AG08396 (cell line): Measurements from ENCODE around the gene TLR9.

Experiments used
- DNase-seq: peaks from one replicate; pipeline ENCODE4 v3.0.0; 2012; ENCODE audit warnings: low spot score, mixed read lengths

TLR9 gene

DNA sequence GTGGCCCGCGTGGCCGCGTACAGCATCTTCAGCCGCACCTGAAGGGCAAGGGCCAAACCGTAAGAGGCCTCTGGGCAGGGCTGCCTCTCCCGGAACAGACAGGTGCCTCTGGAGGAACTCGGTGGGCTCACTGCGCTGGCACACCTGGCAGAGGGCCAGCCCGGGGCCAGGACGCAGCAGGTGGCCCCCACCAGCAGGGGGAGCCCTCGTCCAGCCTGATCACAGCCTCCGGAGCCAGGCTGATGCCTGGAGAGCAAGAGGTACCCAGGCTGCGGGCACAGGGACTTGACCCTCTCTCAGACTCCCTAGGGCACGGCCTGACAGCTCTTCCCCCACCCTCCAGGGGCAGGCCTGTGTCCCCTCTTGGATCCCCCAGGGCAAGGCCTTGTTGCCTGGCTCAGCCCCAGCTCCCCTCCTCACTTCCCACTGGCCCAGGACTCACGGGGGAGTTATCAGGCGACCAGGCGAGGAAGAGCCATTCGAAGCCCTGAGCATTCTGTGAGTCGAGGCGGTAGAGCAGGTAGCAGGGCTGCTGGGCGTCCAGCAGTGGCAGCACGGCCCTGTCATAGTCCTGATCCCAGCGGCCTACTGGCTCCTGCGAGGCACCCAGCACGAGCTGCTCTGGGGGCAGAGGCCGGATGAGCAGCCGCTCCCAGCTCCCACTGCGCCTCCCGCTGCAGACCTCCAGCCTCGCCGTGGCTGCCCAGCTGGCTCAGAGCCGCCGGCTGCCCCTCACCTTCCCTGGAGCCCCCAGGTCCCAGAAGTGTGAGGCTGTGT is 6.2 kb upstream of the TLR9 start:
- peak; percentile 82 for DNase-seq

DNA sequence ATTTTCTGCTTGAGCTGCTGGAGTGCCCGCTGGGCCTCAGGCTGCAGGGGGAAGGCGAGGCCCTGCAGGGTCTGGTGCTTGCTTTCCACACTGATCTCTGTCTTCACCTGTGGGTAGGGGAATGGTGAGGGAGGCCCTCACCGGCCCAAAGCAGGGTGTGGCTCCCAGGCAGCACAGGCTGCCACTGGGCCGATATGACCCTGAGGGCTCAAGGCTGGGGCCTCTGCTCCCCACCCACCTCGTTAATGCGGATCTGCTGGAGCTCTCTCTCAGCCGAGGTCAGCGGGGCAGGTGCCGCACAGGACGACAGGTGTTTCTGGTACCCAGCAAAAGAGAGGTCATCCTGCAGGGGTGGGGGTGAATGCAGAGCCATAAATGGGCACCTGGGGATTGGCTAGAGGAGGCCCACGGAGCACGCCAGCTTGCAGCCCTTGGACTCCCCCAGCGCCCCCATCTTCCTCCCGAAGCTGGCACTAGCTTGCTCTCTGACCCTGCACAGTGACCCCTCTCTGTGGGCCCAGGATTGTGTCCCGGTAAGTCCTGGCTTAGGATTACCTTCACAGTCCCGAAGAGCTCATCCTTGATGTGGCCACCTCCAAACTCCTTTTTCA is 5.5 kb upstream of the TLR9 start:
- no peak for DNase-seq

DNA sequence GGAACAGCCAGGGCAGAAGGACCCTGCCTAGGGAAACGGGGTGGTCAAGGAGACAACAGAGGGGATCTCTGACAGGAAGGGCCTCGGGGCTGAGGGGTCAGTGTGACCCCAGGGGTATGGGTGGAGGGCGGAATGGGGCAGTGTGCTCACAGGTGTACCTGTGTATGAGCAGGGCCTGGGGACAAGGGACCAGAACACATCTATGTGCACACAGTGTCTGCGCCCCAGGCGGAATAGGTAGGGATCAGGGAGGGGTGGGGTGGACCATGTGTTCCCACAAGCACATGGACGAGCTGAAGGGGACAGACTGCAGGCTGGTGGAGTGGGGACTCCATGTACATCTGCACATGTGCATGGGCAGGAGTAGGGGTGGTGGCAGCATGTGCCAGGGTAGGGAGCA is 5.0 kb upstream of the TLR9 start:
- no peak for DNase-seq

DNA sequence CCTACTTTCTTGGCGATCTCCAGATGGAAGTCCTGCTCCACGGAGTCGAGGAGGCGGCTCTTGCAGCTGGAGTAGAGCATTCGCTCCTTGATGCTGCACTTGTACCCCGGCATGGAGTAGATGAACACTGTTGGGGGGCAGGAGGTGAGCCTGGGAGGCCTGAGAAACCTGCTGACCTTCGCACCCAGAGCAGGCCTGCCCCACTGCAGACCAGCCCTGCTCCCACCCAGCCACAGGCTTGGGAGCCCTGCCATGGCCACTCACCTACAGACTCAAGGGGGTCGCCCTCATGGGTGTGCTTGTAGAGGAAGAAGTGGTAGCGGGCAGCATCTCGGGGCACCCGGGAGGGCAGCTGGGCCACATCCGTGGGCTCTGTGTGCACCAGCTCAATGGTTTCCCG is 4.2 kb upstream of the TLR9 start:
- DNase-seq: no peak

DNA sequence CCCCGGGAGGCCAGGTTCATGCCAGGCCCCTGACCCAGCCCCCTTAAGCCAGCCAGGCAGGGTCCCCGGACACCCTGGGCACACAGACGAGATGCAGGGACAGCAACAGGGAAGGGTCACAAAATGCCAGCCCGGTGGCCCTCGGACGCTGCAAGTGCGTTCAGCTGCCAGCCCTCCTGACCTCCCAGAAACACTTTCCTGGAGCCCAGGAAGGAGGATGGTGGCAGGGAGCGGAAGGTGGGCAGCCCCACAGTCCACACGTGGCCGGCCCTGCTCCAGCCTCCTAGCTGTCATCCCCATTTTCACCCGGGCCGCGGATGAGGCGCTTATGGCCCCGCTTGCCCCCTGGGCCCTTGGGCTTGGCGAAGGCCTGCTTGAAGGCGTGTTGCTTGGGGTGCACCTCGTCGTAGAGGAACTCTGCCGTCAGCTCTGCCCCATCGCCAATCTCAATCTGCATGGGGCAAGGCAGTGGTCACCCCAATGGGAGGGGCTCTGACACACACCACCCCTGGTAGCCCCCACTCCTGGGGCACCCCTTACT is 3.4 kb upstream of the TLR9 start:
- DNase-seq: no peak

DNA sequence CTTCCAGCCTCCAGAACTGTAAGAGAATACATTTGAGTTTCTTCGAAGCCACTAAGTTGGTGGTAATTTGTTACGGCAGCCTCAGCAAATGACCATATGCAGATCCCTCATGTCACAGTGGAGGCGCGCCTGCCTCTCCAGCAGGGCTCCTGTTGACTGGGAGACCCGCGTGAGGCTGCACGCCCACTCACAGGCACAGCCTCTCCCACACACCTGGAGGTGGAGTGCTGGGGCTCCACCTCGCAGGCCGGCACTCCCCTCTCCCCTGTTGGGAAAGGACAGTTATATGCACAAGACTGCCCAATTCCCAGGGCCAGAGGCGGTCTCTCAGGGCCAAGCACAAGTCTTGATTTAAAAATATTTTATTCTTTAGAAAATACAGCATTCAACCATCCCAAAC is 2.8 kb upstream of the TLR9 start:
- DNase-seq: no peak

DNA sequence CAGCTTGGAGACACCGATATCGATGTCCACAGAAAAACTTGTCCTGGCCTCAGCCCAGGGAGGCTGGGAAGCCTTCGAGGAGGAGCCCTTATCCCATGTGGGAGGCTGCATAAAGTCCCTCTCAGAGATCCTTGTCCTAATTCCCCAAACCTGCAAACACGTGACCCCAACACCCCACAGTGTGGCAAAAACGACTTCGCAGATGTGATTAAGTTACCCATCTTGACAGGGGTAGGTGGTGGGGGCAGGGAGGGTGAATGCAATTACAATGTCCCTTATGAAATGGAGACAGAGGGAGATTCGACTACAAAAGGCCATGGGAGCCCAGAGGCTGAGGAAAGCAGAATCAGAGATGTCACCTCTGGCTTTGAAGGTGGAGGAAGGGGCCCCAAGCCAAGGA is 2.3 kb upstream of the TLR9 start:
- no peak for DNase-seq

DNA sequence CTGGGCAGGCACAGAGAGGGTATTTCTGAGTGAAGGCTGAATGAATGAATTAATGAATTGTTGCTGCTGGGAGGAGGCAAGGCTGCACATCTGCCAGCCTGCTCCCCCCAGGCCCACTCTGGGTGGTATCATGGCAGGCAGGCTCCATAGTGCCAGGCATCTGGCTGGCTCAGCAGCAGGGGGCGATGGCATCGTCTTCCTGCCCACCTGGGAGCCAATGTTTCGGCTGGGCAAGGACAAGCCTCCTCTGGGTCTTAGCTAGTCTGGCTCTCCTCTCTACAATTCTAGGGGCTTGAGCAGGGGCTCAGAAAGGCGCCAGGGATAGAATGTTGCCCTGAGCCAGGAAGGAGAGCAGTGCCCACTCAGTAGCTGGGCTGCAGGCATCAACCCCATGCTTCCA is 1.7 kb upstream of the TLR9 start:
- DNase-seq: no peak

DNA sequence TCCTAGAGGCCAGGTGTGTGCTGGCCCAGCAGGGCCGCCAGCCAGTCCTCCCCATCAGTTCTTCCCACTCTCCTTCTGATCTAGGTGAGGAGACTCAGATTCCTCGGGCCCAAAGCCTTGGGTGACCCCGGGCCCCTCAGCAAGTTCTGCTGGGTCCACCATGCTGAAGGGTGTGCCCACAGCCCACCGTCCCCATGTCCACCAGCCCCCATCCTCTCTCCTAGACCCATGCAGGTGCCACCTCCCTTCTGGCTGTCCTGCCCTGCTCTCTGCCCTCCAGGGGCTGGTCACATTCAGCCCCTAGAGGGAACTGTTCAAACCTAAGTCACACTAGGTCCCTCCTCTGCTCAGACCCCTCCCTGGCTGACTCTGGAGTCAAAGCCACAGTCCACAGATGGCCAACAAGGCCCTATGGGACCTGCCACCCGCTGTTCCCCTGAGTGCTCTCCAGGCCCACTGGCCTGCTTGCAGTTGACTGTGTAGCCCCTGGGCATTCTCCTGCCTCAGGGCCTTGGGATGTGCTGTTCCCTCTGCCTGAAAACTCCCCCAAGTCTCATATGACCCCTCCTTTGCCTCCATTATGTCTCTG is 878 bp upstream of the TLR9 start:
- no peak for DNase-seq

DNA sequence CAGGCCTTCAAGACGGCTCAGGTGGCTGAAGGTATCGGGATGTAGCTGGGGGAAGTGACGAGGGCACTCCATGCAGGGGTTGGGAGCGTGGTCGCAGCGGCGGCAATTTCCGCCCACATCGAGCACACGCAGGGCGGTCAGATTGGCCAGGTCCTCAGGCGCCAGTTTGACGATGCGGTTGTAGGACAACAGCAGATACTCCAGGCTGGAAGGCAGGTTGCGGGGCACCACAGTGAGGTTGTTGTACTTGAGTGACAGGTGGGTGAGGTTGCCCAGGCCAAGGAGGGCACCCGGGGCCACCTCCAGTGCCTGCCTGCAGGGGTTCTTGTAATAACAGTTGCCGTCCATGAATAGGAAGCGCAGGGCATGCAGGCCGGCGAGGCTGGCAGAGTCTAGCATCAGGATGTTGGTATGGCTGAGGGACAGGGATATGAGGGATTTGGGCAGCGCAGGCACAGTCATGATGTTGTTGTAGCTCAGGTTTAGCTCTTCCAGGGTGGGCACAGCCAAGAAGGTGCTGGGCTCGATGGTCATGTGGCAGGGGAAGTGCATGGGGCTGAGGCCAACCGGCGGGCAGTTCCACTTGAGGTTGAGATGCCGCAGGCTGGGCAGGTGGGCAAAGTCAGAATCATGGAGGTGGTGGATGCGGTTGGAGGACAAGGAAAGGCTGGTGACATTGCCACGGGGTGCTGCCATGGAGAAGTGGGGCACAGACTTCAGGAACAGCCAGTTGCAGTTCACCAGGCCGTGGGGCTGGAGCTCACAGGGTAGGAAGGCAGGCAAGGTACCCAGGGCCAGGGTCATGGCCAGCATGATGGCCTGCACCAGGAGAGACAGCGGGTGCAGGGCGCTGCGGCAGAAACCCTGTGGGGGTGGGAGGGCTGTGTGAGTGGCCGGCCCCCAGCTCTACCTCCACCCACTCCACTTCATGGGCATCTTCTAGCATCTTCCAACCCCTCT is 1.7 kb downstream of the TLR9 start:
- DNase-seq: no peak

DNA sequence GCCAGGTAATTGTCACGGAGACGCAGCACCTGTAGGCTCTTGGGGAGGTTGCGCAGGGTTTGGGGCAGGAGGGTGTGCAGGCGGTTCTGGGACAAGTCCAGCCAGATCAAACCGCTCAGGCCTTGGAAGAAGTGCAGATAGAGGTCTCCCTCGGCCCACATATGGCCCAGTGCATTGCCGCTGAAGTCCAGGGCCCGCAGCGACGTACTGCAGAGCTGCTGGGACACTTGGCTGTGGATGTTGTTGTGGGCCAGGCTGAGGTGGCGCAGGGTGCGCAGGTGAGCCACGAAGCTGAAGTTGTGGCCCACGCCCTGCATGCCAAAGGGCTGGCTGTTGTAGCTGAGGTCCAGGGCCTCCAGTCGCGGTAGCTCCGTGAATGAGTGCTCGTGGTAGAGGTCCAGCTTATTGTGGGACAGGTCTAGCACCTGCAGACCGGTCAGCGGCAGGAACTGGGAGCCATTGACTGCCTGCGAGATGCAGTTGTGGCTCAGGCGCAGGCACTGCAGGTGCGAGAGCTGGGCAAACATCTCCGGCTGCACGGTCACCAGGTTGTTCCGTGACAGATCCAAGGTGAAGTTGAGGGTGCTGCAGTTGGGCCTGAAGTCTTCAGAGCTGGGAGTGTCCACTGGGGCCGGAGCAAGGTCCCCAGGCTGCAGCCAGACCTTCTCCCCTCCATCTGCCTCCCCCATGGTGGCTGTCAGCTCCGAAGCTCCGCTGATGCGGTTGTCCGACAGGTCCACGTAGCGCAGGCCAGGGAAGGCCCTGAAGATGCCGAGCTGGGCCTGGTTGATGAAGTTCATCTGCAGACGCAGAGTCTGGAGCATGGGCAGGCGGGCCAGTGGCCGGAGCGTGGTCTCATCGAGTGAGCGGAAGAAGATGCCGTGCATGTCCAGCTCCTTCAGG is 2.9 kb downstream of the TLR9 start:
- DNase-seq: no peak

DNA sequence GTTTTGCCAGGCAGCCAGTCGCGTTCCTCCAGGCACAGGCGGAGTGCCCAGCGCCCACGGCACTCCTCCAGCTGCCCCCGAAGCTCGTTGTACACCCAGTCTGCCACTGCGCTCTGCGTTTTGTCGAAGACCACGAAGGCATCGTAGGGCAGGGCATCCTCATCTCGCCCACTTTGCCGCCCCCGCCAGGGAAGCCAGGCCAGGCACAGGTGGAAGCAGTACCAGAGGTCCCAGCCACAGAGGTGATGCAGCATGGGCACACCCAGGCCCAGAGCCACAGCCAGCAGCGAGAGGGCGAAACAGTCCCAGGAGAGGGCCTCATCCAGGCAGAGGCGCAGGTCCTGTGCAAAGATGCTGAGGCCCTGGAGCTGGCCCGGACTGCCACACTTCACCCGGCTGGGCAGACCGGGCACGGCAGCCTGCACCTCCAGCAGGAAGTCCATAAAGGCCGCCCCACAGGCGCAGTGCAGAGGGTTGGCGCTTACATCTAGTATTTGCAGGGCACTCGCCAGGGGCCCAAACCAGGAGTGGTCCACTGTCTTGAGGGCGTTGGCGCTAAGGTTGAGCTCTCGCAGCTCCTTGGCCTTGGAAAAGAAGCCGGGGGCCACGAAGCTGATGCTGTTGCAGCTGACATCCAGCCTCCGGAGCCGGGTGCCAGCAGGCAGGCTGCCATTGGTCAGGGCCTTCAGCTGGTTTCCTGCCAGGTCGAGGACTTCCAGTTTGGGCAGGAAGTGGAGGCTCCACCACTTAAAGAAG is 3.7 kb downstream of the TLR9 start:
- no peak for DNase-seq

DNA sequence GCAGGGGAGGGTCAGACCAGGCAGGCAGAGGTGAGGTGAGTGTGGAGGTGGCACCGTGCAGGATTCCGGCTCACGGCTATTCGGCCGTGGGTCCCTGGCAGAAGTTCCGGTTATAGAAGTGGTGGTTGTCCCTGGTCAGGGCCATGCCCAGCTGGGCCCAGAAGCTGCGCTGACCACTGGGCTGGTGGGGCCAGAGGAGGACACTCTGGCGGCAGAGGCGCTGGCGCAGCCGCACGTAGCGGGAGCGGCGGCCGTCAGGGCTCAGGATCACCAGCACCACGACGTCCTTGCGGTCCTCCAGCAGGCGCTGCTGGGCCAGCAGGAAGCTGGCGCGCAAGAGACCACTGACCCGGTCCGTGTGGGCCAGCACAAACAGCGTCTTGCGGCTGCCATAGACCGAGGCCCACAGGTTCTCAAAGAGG is 4.3 kb downstream of the TLR9 start:
- DNase-seq: no peak

DNA sequence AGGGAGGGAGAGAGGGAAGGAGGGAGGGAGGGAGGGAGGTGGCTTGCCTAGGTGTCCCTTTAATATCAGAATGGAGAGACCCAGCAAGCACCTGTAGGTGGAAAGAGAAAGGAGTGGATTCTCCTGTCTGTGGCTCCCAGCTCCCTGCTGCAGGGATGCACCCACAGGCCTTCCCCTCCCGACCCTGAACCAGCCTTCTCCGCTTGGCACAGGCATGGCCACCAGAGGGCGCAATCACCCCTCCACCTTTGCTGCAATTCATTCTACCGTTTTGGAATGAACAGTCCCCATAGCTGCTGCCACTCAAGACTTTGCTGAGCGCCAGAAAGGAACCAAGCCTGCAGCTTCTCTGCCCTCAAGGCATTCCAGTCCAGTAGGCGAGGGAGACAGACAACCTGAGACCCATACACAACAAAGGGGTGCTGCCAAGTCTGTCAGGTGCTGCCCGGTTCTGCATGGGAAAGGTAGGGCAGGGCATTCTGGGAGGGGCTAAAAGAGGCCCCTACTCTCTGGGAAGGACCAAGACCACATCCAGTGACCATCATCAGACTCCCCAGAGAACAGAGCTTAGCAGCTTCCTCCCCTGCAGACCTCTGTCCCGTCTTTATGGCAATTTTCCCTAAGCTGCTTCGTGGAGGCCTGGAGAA is 4.9 kb downstream of the TLR9 start:
- DNase-seq: peak; percentile 88

DNA sequence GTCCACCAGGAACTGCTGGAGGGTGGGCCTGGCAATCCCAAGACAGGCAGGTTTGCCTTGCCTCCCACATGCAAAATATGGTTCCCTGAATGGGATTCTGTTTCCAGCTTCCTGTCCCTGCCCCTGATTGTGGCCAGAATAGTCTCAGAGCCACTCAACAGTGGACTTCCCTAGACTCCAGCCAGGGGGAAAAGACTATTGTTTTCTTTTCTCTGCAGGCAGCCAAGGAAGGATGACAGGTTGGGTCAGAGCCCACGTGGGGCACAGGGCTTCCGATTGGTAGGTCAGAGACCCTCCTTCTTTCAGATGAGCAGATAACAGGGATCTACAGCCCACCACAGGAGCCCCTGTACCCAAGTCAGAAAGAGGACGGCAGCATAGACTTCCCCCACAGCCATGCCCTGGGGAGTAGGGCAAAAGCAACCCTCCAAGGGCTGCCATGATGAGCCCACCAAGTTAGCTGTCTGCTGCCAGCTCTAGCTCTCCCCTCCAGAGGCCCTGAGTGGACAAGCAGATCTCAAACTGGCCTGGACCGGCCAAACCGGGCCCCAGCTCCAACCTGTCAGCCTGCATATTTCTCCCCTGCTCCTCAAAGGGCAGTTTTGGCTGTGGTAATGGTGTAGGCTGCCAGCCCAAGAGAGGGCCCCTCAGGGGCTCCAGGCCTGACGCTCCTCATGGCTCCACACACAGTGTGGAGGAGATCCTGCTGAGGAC is 6.4 kb downstream of the TLR9 start:
- no peak for DNase-seq

DNA sequence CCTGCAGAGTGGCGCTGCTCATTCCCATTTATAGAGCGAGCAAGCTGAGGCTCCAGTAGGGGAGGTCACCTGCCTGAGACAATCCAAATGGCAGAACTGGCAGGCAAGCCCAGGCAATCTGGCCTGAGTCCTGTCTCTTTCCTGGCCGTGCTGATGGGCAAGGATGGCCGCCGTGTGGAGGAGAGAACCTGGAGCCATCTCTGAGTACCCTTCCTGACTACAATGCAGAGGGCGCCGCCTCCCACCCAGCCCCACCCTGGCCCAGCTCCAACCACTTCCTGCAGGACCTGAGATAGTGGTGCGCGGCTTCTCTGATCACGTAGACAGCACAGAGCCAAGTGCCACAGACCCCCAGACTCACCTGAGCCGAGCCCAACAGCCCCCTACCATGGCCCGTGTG is 7.0 kb downstream of the TLR9 start:
- DNase-seq: no peak

DNA sequence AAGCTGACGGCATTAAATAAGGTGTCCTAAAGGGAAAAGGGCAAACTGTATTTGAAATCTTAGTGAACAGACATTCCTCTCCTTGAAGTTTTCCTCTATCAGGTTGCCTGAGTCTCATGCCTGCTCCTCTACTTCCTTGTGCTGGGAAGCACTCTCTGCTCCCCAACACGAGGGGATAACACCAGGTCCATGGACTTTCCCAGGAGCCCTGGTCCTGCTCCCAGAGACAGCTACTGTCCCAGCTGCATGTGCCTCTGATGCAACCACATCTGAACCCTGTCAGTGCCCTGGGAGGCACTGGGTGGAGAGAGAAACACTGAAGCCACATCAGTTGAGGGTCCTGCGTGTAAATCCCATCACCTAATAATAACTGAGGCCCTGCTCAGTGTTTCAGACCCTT is 7.4 kb downstream of the TLR9 start:
- DNase-seq: no peak

DNA sequence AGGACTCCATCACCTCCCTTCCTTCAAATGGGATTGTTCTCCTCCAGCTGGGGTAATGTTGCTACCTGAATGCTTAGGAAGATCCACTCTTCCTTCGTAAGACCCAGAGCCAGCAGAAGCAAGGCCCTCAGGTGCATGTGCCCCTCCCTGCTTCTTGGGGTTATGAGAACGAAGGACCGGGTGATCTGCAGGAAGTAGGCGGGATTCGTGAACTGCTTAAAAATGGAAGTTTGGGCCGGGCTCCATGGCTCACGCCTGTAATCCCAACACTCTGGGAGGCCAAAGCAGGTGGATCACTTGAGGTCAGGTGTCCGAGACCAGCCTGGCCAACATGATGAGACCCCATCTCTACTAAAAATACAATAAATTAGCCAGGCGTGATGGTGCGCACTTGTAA is 8.0 kb downstream of the TLR9 start:
- no peak for DNase-seq
